ENCODE measurements around the gene DST. TPM values are rescaled to one million over a fixed set of nuclear protein-coding genes. Genes with fewer than 3 reads are reported as not detected.

The DST gene
- total and polyA plus RNA-seq, 2 of the 8 experiments (the other 6 are each of a cell fraction or from before 2014, with no cell fraction given), result 49.4 to 116 TPM

- H4K20me1 ChIP-seq (replicated peaks in 1 of 2; ENCODE audit: control insufficient read depth in 1 of 2, insufficient read depth in 2 of 2, low read length in 2 of 2), result peaks cover 0 to 2% of the 10 kb centered on the region in 2 experiments
- TF ChIP-seq PHF8 (conservative IDR thresholded peaks at IDR 0.05; ENCODE audit: low read depth, low read length) (no peak), TEAD4 (IDR thresholded peaks at IDR 0.05; ENCODE audit: low read depth, low read length) (no peak), SUZ12 (IDR thresholded peaks at IDR 0.05; ENCODE audit: low read length) (no peak), E2F6 (IDR thresholded peaks at IDR 0.05) (no peak), BRCA1 (IDR thresholded peaks at IDR 0.05; ENCODE audit: low read depth, low read length) (no peak), EZH2 (IDR thresholded peaks at IDR 0.05; ENCODE audit: low read depth, low read length, severe bottlenecking) (no peak), FOSL1 (IDR thresholded peaks at IDR 0.05; ENCODE audit: insufficient read depth, low read depth, low read length) (no peak), SP2 (IDR thresholded peaks at IDR 0.05; ENCODE audit: low read length) (no peak), SP1 (IDR thresholded peaks at IDR 0.05; ENCODE audit: low read depth, low read length) (no peak), GTF2F1 (IDR thresholded peaks at IDR 0.05; ENCODE audit: borderline replicate concordance, low read depth, low read length) (no peak), RXRA (IDR thresholded peaks at IDR 0.05; ENCODE audit: insufficient read depth, low read depth, low read length) (no peak), TAF7 (optimal IDR thresholded peaks at IDR 0.05; ENCODE audit: borderline replicate concordance, low read depth, low read length) (no peak), TCF12 (IDR thresholded peaks at IDR 0.05; ENCODE audit: low read depth, low read length) (no peak)
- no peak overlapping the region for H2AFZ ChIP-seq (ENCODE audit: low read length)
- H3K4ac ChIP-seq (replicated peaks; ENCODE audit: insufficient read length, low read depth, low read length), result no peak overlapping the region
- H3K18ac ChIP-seq (ENCODE audit: extremely low read depth, low read length), result no peak overlapping the region
- no peak overlapping the region for H3K56ac ChIP-seq (replicated peaks; ENCODE audit: insufficient read length, low read depth, low read length)
- no peak overlapping the region for H3K27ac ChIP-seq (ENCODE audit: low read depth, low read length)
- no peak overlapping the region for H4K5ac ChIP-seq (ENCODE audit: insufficient read length, low read depth, low read length)
- no peak overlapping the region for H4K8ac ChIP-seq (ENCODE audit: extremely low read depth, insufficient read depth, low read length)
- H3K9ac ChIP-seq (replicated peaks in 1 of 4; ENCODE audit: extremely low read depth in 1 of 4, low read depth in 3 of 4, low read length in 3 of 4), result no peak overlapping the region
- no peak overlapping the region for H2BK5ac ChIP-seq (ENCODE audit: low read depth, low read length)
- ChIA-PET CTCF (ENCODE audit: partially characterized antibody) (interaction anchor here (0.6 to 1.1 kb wide), 2 partner anchors 89 to 140 kb away, joined by 3 read pairs; no protein-coding TSS in a partner anchor), POLR2A (ENCODE audit: partially characterized antibody) (no interaction called here)
- no peak overlapping the region for H2BK12ac ChIP-seq (ENCODE audit: low read depth, low read length)
- H3K23me2 ChIP-seq (ENCODE audit: low read depth, low read length), result no peaks in the 10 kb centered on the region; the same call in 1 of the 2 replicates
- H3K9me3 ChIP-seq (ENCODE audit: insufficient read depth in 2 of 2, low read depth in 1 of 2, low read length in 1 of 2), result no peaks in the 10 kb centered on the region
- no peak for DNase-seq (ENCODE audit: low read depth in 1 of 2, low spot score in 2 of 2)
- H3K27me3 ChIP-seq (replicated peaks in 1 of 4; ENCODE audit: control insufficient read depth in 3 of 4, extremely low read depth in 1 of 4, insufficient read depth in 3 of 4, low read length in 3 of 4), result no peaks in the 10 kb centered on the region
- no peaks in the 10 kb centered on the region for H3K4me1 ChIP-seq (replicated peaks in 1 of 4; ENCODE audit: control insufficient read depth in 3 of 4, insufficient read depth in 4 of 4, low read length in 3 of 4)
- H3K4me3 ChIP-seq (ENCODE audit: extremely low read depth in 1 of 4, insufficient read depth in 2 of 4, low read depth in 3 of 4, low read length in 4 of 4), result no peak overlapping the region
- WGBS, 2 experiments (ENCODE audit: extremely low coverage in 1 of 2, insufficient coverage in 1 of 2, insufficient read length in 1 of 2, insufficient replicate concordance in 2 of 2, low coverage in 1 of 2, low lambda C conversion rate in 2 of 2, missing lambda C conversion rate in 1 of 2), result 91% methylated on average over 4 of the region's 4 CpGs; no CpG with 5 or more reads in 1 of the 2 experiments
- H3K79me1 ChIP-seq (ENCODE audit: low read depth, low read length), result no peaks in the 10 kb centered on the region
- H3K79me2 ChIP-seq (ENCODE audit: control insufficient read depth in 1 of 2, insufficient read depth in 2 of 2, low read length in 2 of 2), result no peaks in the 10 kb centered on the region
- H3K14ac ChIP-seq (ENCODE audit: insufficient read length), result no peak overlapping the region
- no peak overlapping the region for H4K91ac ChIP-seq (replicated peaks; ENCODE audit: insufficient read length, low read length)
- H2BK20ac ChIP-seq (ENCODE audit: low read length), result no peak overlapping the region
- FAIRE-seq, result no peak
- no peak overlapping the region for H2BK15ac ChIP-seq (ENCODE audit: low read length)
- H2AK5ac ChIP-seq (ENCODE audit: low read depth, low read length), result no peak overlapping the region
- no peak overlapping the region for H3K4me2 ChIP-seq (ENCODE audit: insufficient read depth in 1 of 2, low read depth in 2 of 2, low read length in 2 of 2)
- H3K23ac ChIP-seq (ENCODE audit: insufficient read length), result no peak overlapping the region
- no peak overlapping the region for H2BK120ac ChIP-seq (replicated peaks; ENCODE audit: low read depth, low read length)
- peaks cover 3 to 36% (median 18%) of the 10 kb centered on the region in 4 experiments for H3K36me3 ChIP-seq (ENCODE audit: control insufficient read depth in 2 of 4, insufficient read depth in 4 of 4, low read length in 3 of 4)
Observed at GRCh38 chr6:56507517-56507916, 135.2 kb downstream of the DST start.
